GM20000 (cell line): ENCODE measurements around the gene MRO.

ENCODE experiments used
- DNase-seq: peaks from one replicate; pipeline ENCODE4 v3.0.0; 2012; ENCODE audit warnings: low spot score
- TF ChIP-seq, protein P1 (sequence below): IDR thresholded peaks from 2 replicates; pipeline ENCODE4 v1.5.1; 2012; ENCODE audit warnings: mild to moderate bottlenecking, control low read depth; ENCODE audit errors: extremely low read depth, missing control alignments

Gene MRO

DNA sequence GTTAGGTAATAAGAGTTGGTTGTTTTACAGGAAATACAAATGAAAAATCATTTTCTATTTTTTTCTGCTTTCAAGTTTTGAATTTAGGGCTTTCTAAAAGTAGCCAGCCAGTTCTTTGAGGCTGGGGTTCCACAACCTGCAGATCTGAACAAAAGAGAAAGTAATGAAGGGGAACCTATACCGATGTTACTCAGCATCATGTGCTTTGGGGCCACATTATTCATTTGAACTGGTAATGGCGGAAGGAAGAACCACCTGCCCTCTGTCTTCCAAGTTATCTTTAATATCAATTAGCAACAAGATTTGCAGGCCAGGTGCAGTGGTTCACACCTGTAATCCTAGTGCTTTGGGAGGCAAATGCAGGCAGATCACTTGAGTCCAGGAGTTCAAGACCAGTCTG, 12.9 kb upstream of the MRO start:
- TF ChIP-seq, protein P1, sequence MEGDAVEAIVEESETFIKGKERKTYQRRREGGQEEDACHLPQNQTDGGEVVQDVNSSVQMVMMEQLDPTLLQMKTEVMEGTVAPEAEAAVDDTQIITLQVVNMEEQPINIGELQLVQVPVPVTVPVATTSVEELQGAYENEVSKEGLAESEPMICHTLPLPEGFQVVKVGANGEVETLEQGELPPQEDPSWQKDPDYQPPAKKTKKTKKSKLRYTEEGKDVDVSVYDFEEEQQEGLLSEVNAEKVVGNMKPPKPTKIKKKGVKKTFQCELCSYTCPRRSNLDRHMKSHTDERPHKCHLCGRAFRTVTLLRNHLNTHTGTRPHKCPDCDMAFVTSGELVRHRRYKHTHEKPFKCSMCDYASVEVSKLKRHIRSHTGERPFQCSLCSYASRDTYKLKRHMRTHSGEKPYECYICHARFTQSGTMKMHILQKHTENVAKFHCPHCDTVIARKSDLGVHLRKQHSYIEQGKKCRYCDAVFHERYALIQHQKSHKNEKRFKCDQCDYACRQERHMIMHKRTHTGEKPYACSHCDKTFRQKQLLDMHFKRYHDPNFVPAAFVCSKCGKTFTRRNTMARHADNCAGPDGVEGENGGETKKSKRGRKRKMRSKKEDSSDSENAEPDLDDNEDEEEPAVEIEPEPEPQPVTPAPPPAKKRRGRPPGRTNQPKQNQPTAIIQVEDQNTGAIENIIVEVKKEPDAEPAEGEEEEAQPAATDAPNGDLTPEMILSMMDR, result no peak
- DNase-seq, result peak; percentile 61

DNA sequence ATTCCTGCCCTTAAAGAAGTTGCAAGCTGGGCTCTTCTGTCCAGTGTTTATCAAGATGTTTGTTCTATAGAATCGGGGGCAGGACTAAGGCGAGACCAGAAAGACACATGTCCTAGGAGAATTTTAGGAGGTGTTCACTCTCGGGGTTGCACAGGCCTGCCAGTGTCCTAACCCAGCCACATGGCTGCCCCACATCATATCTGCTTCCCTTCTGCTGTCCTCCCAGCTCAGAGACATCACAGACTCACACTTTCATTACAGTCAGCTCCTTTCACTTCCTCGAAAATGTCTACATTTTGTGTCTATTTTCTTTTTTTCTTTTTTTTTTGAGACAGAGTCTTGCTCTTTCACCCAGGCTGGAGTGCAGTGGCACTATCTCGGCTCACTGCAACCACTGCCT, 10.7 kb upstream of the MRO start:
- DNase-seq, result peak; percentile 36
- TF ChIP-seq, protein P1, result no peak

DNA sequence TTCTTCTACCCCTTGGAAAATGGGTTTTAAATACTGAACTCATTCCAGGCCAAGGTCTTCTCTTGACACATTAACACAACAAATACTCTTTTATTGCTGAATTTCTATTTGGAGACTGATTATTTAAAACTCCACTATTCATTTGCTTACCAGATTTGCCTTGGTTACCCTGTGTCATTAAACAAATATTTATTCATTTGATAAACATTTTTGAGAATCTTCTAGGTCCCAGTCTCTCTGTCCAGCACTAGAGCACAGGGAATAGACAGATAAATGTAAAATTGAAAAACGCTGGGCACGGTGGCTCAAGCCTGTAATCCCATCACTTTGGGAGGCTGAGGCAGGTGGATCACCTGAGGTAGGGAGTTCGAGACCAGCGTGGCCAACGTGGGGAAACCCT, 9.8 kb upstream of the MRO start:
- TF ChIP-seq, protein P1, result no peak
- no peak for DNase-seq

DNA sequence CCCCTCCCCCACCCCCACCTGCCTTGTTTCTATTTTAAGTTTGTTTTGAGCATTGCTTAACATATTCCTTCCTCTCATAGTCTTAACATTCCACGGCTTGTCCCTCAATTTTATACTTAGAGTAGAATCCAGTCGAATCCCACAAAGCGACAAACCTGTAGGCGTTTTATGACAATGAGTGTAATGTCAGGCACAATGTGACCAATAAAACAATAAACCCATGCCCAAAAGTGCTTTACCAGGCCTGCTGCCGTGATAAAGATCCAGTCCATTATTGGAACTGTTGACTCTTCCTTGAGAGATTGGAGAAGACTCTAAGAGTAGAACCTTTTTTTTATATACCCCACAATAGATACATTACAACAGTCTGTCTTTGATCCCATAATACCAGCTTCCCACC, 6.2 kb upstream of the MRO start:
- TF ChIP-seq, protein P1, result no peak
- DNase-seq, result no peak

DNA sequence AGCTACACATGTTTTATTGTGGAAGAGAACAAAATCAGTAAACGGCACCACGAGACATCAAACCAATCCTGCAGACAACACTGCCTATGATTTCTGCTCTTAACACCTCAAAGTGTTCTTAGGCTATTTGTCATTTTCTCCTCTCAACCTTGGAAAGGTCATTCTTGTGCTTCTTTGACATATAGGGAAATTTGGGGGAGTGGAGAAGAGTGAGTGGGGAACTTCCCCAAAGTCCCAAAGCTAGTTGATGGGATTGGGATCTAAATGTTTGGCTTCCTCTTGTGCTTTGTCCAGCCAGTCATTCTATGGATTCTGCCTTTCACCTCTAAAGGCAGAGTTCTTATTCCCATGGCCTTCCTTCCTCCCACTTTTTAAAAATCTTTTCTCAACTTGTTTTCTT, 5.8 kb upstream of the MRO start:
- DNase-seq, result no peak
- TF ChIP-seq, protein P1, result no peak

DNA sequence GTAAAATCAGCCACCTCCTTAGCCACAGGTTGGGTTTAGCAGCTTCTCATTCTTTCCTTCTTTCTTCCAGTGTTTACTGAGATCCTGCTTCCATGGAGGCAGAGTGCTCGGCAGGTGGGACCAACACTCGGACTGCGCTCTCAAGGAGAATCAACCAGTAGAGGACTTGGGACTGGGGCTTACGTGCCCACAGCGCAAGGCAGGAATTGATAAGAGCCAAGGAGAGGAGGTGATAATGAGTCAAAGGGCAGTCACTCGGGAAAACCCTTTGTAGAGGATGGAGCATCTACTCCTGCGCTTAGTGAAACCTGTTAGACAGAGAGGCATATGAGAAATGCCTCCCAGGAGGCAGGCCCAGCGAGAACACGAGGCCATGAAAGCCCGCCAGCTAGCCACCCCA, 2.9 kb upstream of the MRO start:
- TF ChIP-seq, protein P1, result no peak
- no peak for DNase-seq

DNA sequence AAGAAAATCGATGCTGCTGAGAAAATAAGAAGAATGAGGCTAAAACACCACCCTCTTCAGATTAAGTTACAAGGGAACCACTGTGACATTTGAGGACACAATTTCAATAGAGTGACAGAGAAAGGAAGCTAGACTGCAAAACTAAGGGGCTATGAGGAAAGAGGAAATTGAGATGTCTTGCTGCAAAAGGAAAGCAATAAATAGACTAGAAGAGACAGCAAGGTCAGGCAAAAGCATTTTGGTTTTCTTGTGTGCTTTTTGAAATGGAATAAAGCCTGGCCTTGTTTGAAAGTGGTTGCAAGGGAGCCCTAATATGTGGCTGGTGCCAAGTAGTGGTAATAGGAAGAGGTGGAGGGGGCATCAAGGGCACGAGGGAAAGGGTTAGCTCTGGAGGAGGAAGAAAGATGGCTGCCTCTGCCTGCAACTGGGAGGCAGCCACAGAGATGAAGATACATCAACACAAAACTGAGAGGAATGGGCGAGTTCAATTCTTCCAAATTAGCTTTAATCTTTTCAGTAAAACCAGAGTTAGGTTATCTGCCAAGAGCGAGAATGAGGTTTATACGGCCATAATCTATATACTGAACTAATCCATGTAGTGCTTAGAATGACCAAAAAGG, 1.2 kb upstream of the MRO start:
- TF ChIP-seq, protein P1, result no peak
- DNase-seq, result no peak
